ENCODE data around the gene SF3B5.

Gene SF3B5

GRCh38 chr6:144143106-144143505 lies 47.7 kb upstream of the SF3B5 start:
- Histone ChIP-seq H3K4me3 (ENCODE audit: low read length, poor library complexity, severe bottlenecking) (no peak overlapping the region), H3K36me3 (ENCODE audit: insufficient read depth, low read length) (no peaks in the 10 kb centered on the region), H3K9me2 (replicated peaks; ENCODE audit: low read depth, low read length) (no peaks in the 10 kb centered on the region), H3K79me2 (ENCODE audit: insufficient read depth, low read length) (no peaks in the 10 kb centered on the region), H2AFZ (ENCODE audit: low read length) (no peak overlapping the region), H4K20me1 (ENCODE audit: insufficient read depth, low read length, poor library complexity, severe bottlenecking) (no peaks in the 10 kb centered on the region), H3K9ac (ENCODE audit: low read depth, low read length, poor library complexity, severe bottlenecking) (no peak overlapping the region), H3F3A (ENCODE audit: low read depth) (no peaks in the 10 kb centered on the region), H3K4me2 (ENCODE audit: low read depth, low read length, poor library complexity, severe bottlenecking) (no peak overlapping the region), H3K9me3 (ENCODE audit: insufficient read depth, low read depth, low read length) (no peaks in the 10 kb centered on the region), H3K27me3 (ENCODE audit: insufficient read depth, low read length, poor library complexity, severe bottlenecking) (no peaks in the 10 kb centered on the region), H3K4me1 (ENCODE audit: insufficient read depth, low read length, poor library complexity, severe bottlenecking) (no peaks in the 10 kb centered on the region)
- TF ChIP-seq EZH2phosphoT487 (IDR thresholded peaks at IDR 0.05; ENCODE audit: borderline replicate concordance) (no peak), CTCF (conservative IDR thresholded peaks at IDR 0.05; ENCODE audit: low read length) (no peak)

- Histone ChIP-seq H3K4me1 (ENCODE audit: insufficient read depth, low read length, poor library complexity, severe bottlenecking) (no peaks in the 10 kb centered on the region), H2AFZ (ENCODE audit: low read length) (no peak overlapping the region), H3K27me3 (ENCODE audit: insufficient read depth, low read length, poor library complexity, severe bottlenecking) (no peaks in the 10 kb centered on the region), H3K4me2 (ENCODE audit: low read depth, low read length, poor library complexity, severe bottlenecking) (no peak overlapping the region), H3K9me2 (replicated peaks; ENCODE audit: low read depth, low read length) (no peaks in the 10 kb centered on the region), H4K20me1 (ENCODE audit: insufficient read depth, low read length, poor library complexity, severe bottlenecking) (no peaks in the 10 kb centered on the region), H3K4me3 (ENCODE audit: low read length, poor library complexity, severe bottlenecking) (no peak overlapping the region), H3K79me2 (ENCODE audit: insufficient read depth, low read length) (no peaks in the 10 kb centered on the region), H3F3A (ENCODE audit: low read depth) (no peaks in the 10 kb centered on the region), H3K9me3 (ENCODE audit: insufficient read depth, low read depth, low read length) (no peaks in the 10 kb centered on the region), H3K9ac (ENCODE audit: low read depth, low read length, poor library complexity, severe bottlenecking) (no peak overlapping the region), H3K36me3 (ENCODE audit: insufficient read depth, low read length) (no peaks in the 10 kb centered on the region)
- no peak for TF ChIP-seq CTCF (conservative IDR thresholded peaks at IDR 0.05; ENCODE audit: low read length)
- no peak for TF ChIP-seq EZH2phosphoT487 (IDR thresholded peaks at IDR 0.05; ENCODE audit: borderline replicate concordance)
Observed at GRCh38 chr6:144141470-144141869, 46.1 kb upstream of the SF3B5 start.

DNA sequence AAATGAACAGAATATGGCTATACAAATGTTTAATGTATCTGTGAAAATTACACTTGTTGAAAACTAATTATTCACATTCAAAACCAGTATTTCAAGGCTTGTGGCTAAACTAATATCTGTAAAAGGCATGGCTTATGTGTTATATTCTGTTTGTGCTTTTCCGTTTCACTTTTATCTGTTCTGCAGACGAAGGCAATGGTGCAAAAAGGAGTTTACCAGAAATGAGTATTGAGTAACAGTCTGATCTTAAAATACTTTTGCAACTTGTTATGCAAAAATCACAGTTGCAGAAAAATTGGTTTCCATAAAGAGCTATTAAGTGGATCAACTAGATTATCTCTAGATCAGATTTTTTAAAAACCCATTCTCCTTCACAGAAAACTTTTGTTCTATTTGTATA lies 45.5 kb upstream of the SF3B5 start:
- Histone ChIP-seq H3K36me3 (ENCODE audit: insufficient read depth, low read length) (no peaks in the 10 kb centered on the region), H4K20me1 (ENCODE audit: insufficient read depth, low read length, poor library complexity, severe bottlenecking) (no peaks in the 10 kb centered on the region), H3K4me3 (ENCODE audit: low read length, poor library complexity, severe bottlenecking) (no peak overlapping the region), H3K9ac (ENCODE audit: low read depth, low read length, poor library complexity, severe bottlenecking) (no peak overlapping the region), H3K79me2 (ENCODE audit: insufficient read depth, low read length) (no peaks in the 10 kb centered on the region), H3K4me2 (ENCODE audit: low read depth, low read length, poor library complexity, severe bottlenecking) (no peak overlapping the region), H3F3A (ENCODE audit: low read depth) (no peaks in the 10 kb centered on the region), H2AFZ (ENCODE audit: low read length) (no peak overlapping the region), H3K4me1 (ENCODE audit: insufficient read depth, low read length, poor library complexity, severe bottlenecking) (no peaks in the 10 kb centered on the region), H3K9me2 (replicated peaks; ENCODE audit: low read depth, low read length) (no peaks in the 10 kb centered on the region), H3K9me3 (ENCODE audit: insufficient read depth, low read depth, low read length) (no peaks in the 10 kb centered on the region), H3K27me3 (ENCODE audit: insufficient read depth, low read length, poor library complexity, severe bottlenecking) (no peaks in the 10 kb centered on the region)
- TF ChIP-seq EZH2phosphoT487 (IDR thresholded peaks at IDR 0.05; ENCODE audit: borderline replicate concordance) = no peak
- no peak for TF ChIP-seq CTCF (conservative IDR thresholded peaks at IDR 0.05; ENCODE audit: low read length)
